ENCODE measurements around the gene ASPSCR1. TPM values are rescaled to one million over a fixed set of nuclear protein-coding genes. Genes with fewer than 3 reads are reported as not detected.
A peak's percentile ranks its signal among the peaks of the same experiment; 100 is the strongest.

Gene ASPSCR1
- total and polyA plus RNA-seq, 9 of the 15 experiments (the other 6 are each of a cell fraction or from before 2014, with no cell fraction given): 0.90 to 36.9 (median 11.6) TPM

DNA sequence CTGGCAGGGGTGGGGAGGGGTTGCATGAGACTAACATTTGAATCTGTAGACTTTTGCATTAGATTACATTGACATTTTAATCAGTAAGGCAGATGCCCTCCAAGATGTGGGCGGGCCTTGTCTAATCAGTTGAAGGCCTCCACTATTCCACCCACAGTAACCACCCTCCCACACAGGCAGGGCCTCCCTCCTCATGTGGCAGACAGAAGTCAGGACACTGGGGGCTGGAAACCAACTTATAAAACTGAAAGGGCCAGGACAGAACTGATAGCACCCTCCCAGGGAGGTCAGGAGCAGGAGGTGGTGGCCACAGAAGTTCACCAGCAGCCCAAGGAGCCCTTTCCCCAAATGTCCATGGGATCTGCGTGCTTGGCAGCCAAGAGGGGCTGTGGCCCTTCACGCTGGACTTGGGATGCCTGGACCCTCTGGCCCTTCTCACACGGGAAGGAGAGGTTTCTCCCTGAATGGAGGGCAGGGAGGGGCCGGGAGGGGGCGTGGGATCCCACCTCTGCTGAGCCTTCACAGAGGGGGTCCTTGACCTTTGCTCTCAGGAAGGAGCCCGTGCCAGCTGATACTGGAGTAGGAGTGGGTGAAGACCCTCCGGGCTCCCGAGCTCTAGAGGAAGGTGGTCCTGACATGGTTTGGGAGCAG, 45.0 kb upstream of the ASPSCR1 start (continued):
- no peak for TF ChIP-seq NUFIP1 (IDR thresholded peaks at IDR 0.05; ENCODE audit: partially characterized antibody)
- TF ChIP-seq EP300 (IDR thresholded peaks at IDR 0.05; ENCODE audit: low read length): peak; percentile 24; the same call in 1 of the 2 replicates
- TF ChIP-seq XRCC5 (IDR thresholded peaks at IDR 0.05; ENCODE audit: low read depth, low read length): peak; percentile 62; the same call in 1 of the 2 replicates
- TF ChIP-seq NBN (IDR thresholded peaks at IDR 0.05; ENCODE audit: low read depth): no peak
- peak; percentile 30 to 58; a peak in 3 of 4 replicates for TF ChIP-seq RCOR1 (IDR thresholded peaks at IDR 0.05; ENCODE audit: borderline replicate concordance in 1 of 2, low read depth in 2 of 2, low read length in 2 of 2)
- peak; percentile 77 for TF ChIP-seq CBFA2T3 (IDR thresholded peaks at IDR 0.05)
- peak; percentile 16; the same call in 1 of the 2 replicates for TF ChIP-seq RBFOX2 (IDR thresholded peaks at IDR 0.05; ENCODE audit: low read depth, low read length)
- no peak for TF ChIP-seq ZNF76 (CRISPR knock-in tag; IDR thresholded peaks at IDR 0.05; ENCODE audit: borderline replicate concordance)
- peak; percentile 100 for TF ChIP-seq ZNF134 (CRISPR knock-in tag; conservative IDR thresholded peaks at IDR 0.05)
- TF ChIP-seq ZFP36 (IDR thresholded peaks at IDR 0.05; ENCODE audit: low read depth, low read length, partially characterized antibody): no peak
- TF ChIP-seq, protein P1, sequence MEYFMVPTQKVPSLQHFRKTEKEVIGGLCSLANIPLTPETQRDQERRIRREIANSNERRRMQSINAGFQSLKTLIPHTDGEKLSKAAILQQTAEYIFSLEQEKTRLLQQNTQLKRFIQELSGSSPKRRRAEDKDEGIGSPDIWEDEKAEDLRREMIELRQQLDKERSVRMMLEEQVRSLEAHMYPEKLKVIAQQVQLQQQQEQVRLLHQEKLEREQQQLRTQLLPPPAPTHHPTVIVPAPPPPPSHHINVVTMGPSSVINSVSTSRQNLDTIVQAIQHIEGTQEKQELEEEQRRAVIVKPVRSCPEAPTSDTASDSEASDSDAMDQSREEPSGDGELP (CRISPR knock-in tag; IDR thresholded peaks at IDR 0.05; ENCODE audit: borderline replicate concordance): 0 out of 2 replicates have a peak, but pooled peaks have one; percentile 22
- no peak for TF ChIP-seq FOXA3 (CRISPR knock-in tag; conservative IDR thresholded peaks at IDR 0.05 in 1 of 2, IDR thresholded peaks at IDR 0.05 in 1 of 2)
- 0 out of 2 replicates have a peak, but pooled peaks have one; percentile 19 for TF ChIP-seq SMARCA4 (IDR thresholded peaks at IDR 0.05)

Measured in K562 (cell line).